Measurements from ENCODE around the gene RLN1.
"Not testable (repeated sequence)": the region's sequence is repeated elsewhere in the genome, so short reads cannot be mapped to it uniquely, and the experiment has no call there.

DNA sequence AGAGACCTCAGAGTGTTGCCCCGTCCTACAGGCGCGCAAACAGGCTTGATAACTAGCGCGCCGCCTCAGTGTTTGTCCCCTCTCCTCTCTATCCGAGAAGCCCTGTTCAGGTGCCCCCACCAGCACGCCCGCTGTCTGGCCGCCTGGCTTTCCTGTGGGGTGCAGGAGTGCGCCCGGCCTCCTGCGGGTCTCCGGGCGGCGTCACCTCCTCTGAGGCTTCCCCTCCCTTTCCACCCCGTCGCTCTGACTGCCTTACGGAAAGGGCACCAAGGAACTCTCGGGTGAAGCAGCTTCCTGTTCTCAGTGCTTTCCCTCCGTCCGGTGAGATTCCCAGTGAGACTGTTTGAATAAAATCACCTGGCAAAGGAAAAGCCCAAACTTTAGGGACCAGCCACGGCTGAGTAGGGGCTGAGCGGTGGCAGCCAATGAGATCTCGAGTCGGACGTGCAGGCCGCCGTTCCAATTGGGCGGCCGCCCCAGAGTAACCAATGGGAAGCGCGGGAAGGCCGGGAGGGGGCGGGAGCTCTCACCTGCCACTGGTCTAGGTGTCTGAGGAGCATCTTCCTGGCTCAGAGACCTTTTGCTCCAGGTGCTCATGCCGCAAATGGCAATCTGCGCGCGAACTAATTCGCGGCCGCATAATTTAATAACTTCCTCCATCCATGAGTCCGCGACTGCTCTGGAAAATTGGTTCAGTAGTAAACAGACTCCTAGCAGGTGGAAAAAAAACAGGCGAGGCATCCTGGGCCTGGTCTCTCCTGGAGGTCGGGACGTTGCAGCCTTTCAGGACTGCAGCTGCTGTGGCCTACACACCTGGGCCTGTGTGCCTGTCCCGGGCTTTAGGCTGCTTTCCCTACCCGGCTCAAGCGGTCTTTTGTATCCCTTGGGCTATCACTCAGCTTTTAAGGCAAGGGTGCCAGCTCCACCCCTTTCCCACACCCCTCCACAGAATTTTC is 35.6 kb downstream of the RLN1 start, which contains the start of gene RLN2:
- not testable (repeated sequence) for TF ChIP-seq CTCF (IDR thresholded peaks at IDR 0.05; ENCODE audit: low read depth, low read length, poor library complexity, severe bottlenecking); EZH2phosphoT487 (IDR thresholded peaks at IDR 0.05; ENCODE audit: borderline replicate concordance, low read length)

All from DOHH2 (cell line).